ENCODE results near the gene MMP14. TPM values are rescaled to one million over a fixed set of nuclear protein-coding genes. Genes with fewer than 3 reads are reported as not detected.
"Not testable (repeated sequence)": the region's sequence is repeated elsewhere in the genome, so short reads cannot be mapped to it uniquely, and the experiment has no call there.

MMP14 gene
- total RNA-seq, 2 experiments from 2014 or later = 1.1 to 1.8 TPM

DNA sequence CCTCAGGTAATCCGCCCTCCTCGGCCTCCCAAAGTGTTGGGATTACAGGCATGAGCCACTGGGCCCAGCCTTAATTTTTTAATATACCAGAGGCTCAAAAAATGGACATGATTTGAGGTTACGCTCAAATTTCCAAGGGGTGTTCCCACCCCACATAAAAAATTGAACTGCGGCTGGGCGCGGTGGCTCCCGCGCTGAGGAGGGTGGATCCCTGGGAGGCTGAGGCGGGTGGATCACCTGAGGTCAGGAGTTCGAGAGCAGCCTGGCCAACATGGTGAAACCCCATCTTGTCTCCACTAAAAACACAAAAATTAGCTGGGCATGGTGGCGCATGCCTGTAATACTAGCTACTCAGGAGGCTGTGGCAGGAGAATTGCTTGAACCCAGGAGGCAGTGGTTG is 17.9 kb downstream of the MMP14 start:
- not testable (repeated sequence) for H3K36me3 Mint-ChIP-seq, H3K4me3 Mint-ChIP-seq, H3K27ac Mint-ChIP-seq, DNase-seq, H3K9me3 Mint-ChIP-seq
- Mint-ChIP-seq H3K27me3 (peaks cover 26% of the 10 kb centered on the region), H3K4me1 (peaks cover 29% of the 10 kb centered on the region)

- Mint-ChIP-seq H3K27ac (no peak overlapping the region), H3K4me1 (peaks cover 29% of the 10 kb centered on the region), H3K9me3 (peaks cover 1% of the 10 kb centered on the region), H3K4me3 (no peak overlapping the region), H3K36me3 (peaks cover 4% of the 10 kb centered on the region), H3K27me3 (peaks cover 33% of the 10 kb centered on the region)
- peak; percentile 24 for DNase-seq
These were observed 18.8 kb downstream of the MMP14 start for GRCh38 chr14:22854963-22855724.

GRCh38 chr14:22856428-22856827 is 20.0 kb downstream of the MMP14 start:
- peaks cover 4% of the 10 kb centered on the region for H3K36me3 Mint-ChIP-seq
- H3K27me3 Mint-ChIP-seq = peaks cover 40% of the 10 kb centered on the region
- peaks cover 29% of the 10 kb centered on the region for H3K4me1 Mint-ChIP-seq
- peaks cover 1% of the 10 kb centered on the region for H3K9me3 Mint-ChIP-seq
- no peak overlapping the region for H3K4me3 Mint-ChIP-seq
- DNase-seq = no peak
- H3K27ac Mint-ChIP-seq = no peak overlapping the region

- H3K9me3 Mint-ChIP-seq, DNase-seq, H3K4me3 Mint-ChIP-seq, H3K27ac Mint-ChIP-seq, H3K36me3 Mint-ChIP-seq: not testable (repeated sequence)
- peaks cover 13% of the 10 kb centered on the region for H3K4me1 Mint-ChIP-seq
- H3K27me3 Mint-ChIP-seq = peaks cover 43% of the 10 kb centered on the region
These were observed 24.0 kb downstream of the MMP14 start for GRCh38 chr14:22860377-22860776.

GRCh38 chr14:22861651-22862050 is 25.3 kb downstream of the MMP14 start:
- peaks cover 13% of the 10 kb centered on the region for H3K4me1 Mint-ChIP-seq

GRCh38 chr14:22864979-22865378 is 28.6 kb downstream of the MMP14 start:
- peaks cover under 1% of the 10 kb centered on the region for H3K36me3 Mint-ChIP-seq

More at GRCh38 chr14:22861651-22862050, 25.3 kb downstream of the MMP14 start:
- H3K27me3 Mint-ChIP-seq = peaks cover 34% of the 10 kb centered on the region
- H3K9me3 Mint-ChIP-seq = peaks cover 1% of the 10 kb centered on the region
- peaks cover 4% of the 10 kb centered on the region for H3K36me3 Mint-ChIP-seq
- no peak overlapping the region for H3K27ac Mint-ChIP-seq
- H3K4me3 Mint-ChIP-seq = no peak overlapping the region
- no peak for DNase-seq

DNA sequence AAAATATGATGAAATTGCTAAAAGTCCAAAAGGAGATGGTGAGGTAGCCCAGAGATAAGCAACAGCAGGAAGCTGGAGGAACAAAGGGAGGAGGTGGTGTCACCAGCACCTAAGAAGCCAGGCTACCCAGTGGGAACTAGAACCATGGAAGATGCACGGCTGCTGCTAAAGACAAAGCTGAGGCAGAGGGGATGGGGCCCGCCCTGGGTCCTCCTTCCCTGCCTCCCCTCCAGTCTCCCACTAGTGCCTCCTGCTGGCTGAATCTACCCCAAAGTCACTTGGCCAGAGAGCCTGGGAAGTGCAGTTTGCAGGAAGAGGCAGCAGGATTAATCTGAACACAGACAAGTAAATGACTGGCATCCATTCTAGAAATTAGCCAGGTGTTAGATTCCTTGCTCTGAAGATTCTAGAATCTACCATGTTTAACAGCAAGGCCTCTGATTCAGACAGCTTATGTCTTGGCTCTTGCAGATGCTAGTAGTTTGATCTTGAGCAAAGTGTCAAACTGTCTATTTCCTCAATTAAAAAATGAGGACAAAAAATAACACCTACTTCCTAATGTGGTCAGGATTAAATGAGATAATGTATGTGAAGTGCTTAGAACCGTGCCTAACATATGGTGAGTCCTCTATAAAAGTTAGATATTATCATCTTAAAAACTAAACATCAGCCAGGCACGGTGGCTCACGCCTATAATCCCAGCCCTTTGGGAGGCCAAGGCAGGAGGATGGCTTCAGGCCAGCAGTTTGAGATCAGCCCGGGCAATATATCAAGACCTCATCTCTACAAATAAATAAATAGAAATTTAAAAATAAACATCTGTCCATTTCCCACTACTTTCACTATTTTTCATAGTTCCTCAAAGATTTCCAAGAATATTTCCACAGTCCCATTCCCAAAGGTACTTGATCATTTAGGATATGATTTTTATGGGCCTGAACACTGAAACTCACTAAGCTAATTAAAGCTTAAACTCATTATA is 29.3 kb downstream of the MMP14 start:
- H3K27me3 Mint-ChIP-seq = peaks cover 14% of the 10 kb centered on the region
- H3K36me3 Mint-ChIP-seq = no peaks in the 10 kb centered on the region
- no peak overlapping the region for H3K27ac Mint-ChIP-seq
- H3K9me3 Mint-ChIP-seq = no peaks in the 10 kb centered on the region
- H3K4me3 Mint-ChIP-seq = no peak overlapping the region
- no peak for DNase-seq
- peaks cover 11% of the 10 kb centered on the region for H3K4me1 Mint-ChIP-seq

More at GRCh38 chr14:22864979-22865378, 28.6 kb downstream of the MMP14 start:
- Mint-ChIP-seq H3K9me3 (no peaks in the 10 kb centered on the region), H3K27ac (no peak overlapping the region), H3K4me3 (no peak overlapping the region), H3K27me3 (peaks cover 15% of the 10 kb centered on the region), H3K4me1 (peaks cover 4% of the 10 kb centered on the region)
- DNase-seq = no peak

- Mint-ChIP-seq H3K36me3 (no peaks in the 10 kb centered on the region), H3K9me3 (no peaks in the 10 kb centered on the region), H3K27ac (no peak overlapping the region), H3K4me3 (no peak overlapping the region), H3K4me1 (peaks cover 17% of the 10 kb centered on the region), H3K27me3 (peaks cover 2% of the 10 kb centered on the region)
- no peak for DNase-seq
These were observed 30.5 kb downstream of the MMP14 start for GRCh38 chr14:22866874-22867273.

DNA sequence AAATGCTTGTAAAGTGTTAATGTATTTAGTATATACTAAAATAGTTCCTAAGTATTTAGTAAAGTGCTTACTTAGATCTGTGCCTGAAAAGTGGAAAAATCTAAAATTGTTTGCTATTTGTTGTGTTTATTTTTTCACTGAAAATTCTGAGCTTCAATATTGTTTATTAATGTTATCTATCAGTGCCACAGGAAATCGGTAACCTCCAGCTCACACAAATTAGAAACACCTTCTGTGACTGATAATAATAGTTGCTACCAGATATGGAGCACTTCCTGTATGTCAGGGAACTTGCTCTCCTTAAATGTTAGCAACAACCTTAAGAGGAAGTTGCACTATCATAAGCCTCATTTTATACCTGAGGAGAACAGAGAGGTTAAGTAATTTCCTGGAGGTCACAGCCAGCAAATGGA is 34.4 kb downstream of the MMP14 start:
- Mint-ChIP-seq H3K4me1 (peaks cover 29% of the 10 kb centered on the region), H3K27ac (peak overlapping the region; percentile 99), H3K36me3 (peaks cover 1% of the 10 kb centered on the region), H3K4me3 (peak overlapping the region; percentile 89), H3K27me3 (no peaks in the 10 kb centered on the region), H3K9me3 (no peaks in the 10 kb centered on the region)
- no peak for DNase-seq

DNA sequence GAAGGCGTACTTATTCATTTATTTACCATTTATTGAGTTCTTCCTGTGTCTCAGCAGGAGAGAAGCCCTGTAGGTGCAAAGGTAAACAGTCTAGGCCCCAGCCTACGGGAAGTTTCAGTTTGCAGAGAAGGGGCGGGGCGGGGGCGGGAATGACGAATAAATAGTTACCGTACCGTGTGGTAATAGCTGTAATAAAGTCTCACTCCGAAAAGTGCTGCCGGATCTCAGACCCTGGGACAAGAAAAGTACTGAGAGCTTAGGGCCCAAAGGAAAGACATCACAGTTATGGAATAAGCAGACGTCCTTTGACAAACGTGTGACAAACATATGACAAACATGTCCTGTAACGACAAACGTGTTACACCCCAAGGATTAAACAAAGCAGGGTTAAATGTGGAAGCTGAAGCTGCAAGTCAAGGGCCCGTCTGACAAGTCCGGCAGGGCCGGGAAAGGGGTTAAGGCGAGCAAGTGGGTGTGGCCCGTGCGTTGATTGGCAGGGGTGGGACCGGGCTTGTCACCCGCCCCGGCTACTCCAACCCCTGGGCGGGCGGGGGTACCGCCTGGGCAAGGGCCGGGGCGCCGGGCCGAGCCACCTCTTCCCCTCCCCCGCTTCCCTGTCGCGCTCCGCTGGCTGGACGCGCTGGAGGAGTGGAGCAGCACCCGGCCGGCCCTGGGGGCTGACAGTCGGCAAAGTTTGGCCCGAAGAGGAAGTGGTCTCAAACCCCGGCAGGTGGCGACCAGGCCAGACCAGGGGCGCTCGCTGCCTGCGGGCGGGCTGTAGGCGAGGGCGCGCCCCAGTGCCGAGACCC is 35.0 kb downstream of the MMP14 start, which contains the start of gene LRP10:
TSS of gene LRP10 (plus strand) at position 517 of the 809 bp plus-strand sequence. CDS start 564 bp downstream, outside the sequence.
- peaks cover 33% of the 10 kb centered on the region for H3K4me1 Mint-ChIP-seq
- H3K36me3 Mint-ChIP-seq = peaks cover 6% of the 10 kb centered on the region
- peak within 1 kb of the TSS; percentile 89 for H3K4me3 Mint-ChIP-seq
- H3K27ac Mint-ChIP-seq = peak within 1 kb of the TSS; percentile 99
- H3K27me3 Mint-ChIP-seq = no peaks in the 10 kb centered on the region
- peak; percentile 84 for DNase-seq
- no peaks in the 10 kb centered on the region for H3K9me3 Mint-ChIP-seq

DNA sequence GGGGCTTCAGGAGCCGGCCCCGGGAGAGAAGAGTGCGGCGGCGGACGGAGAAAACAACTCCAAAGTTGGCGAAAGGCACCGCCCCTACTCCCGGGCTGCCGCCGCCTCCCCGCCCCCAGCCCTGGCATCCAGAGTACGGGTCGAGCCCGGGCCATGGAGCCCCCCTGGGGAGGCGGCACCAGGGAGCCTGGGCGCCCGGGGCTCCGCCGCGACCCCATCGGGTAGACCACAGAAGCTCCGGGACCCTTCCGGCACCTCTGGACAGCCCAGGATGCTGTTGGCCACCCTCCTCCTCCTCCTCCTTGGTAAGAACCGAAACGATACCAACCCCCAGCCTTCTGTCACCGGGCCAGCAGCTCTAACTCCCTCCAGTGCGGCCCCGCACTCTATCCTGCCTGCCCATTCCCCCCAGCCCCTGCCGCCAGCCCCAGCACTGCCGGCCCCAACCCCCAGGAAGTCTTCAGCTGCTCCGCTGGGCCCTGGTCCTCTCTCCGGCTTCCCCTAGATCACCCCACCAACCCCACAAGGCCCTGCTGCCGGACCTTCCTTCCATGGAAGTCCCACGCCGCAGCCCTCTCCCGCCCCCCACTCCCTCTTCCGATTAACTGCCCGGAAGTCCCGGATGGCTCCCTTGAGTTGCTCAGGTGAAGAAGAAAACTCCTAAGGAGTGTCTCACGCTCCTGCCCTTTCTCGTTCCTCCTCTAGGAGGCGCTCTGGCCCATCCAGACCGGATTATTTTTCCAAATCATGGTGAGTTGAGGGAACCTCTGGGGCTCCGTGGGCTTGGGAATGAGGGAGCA is 35.8 kb downstream of the MMP14 start:
- DNase-seq = peak; percentile 61
- Mint-ChIP-seq H3K4me3 (peak overlapping the region; percentile 89), H3K4me1 (peaks cover 33% of the 10 kb centered on the region), H3K27ac (peak overlapping the region; percentile 99), H3K36me3 (peaks cover 6% of the 10 kb centered on the region), H3K27me3 (no peaks in the 10 kb centered on the region), H3K9me3 (no peaks in the 10 kb centered on the region)

- peaks cover 33% of the 10 kb centered on the region for H3K4me1 Mint-ChIP-seq
- H3K9me3 Mint-ChIP-seq = no peaks in the 10 kb centered on the region
- peak overlapping the region; percentile 89 for H3K27ac Mint-ChIP-seq
- H3K27me3 Mint-ChIP-seq = no peaks in the 10 kb centered on the region
- peak overlapping the region; percentile 89 for H3K4me3 Mint-ChIP-seq
- no peak for DNase-seq
- peaks cover 6% of the 10 kb centered on the region for H3K36me3 Mint-ChIP-seq
These were observed 36.6 kb downstream of the MMP14 start for GRCh38 chr14:22872833-22873520.

DNA sequence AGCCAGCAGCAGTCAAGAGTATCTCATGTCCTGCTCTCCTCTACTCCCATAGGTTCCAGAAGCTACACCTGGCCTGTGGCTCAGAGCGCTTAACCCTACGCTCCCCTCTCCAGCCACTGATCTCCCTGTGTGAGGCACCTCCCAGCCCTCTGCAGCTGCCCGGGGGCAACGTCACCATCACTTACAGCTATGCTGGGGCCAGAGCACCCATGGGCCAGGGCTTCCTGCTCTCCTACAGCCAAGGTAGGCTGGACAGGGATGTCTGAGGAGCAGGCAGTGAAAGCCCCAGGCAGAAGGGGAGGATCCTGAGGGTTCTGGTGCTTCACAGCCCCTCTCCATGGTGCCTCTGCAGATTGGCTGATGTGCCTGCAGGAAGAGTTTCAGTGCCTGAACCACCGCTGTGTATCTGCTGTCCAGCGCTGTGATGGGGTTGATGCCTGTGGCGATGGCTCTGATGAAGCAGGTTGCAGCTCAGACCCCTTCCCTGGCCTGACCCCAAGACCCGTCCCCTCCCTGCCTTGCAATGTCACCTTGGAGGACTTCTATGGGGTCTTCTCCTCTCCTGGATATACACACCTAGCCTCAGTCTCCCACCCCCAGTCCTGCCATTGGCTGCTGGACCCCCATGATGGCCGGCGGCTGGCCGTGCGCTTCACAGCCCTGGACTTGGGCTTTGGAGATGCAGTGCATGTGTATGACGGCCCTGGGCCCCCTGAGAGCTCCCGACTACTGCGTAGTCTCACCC is 38.8 kb downstream of the MMP14 start:
- Mint-ChIP-seq H3K4me1 (peaks cover 29% of the 10 kb centered on the region), H3K36me3 (peaks cover 6% of the 10 kb centered on the region), H3K27me3 (no peaks in the 10 kb centered on the region), H3K9me3 (no peaks in the 10 kb centered on the region), H3K27ac (no peak overlapping the region), H3K4me3 (no peak overlapping the region)
- DNase-seq = no peak

Data from activated naive CD8-positive, alpha-beta T cell treated with anti-CD3 and anti-CD28 coated beads for 36 hours (primary cell).